Ovary (tissue), 3 donors: ENCODE data around the gene UQCC2.

Experiments used
- EP300 ChIP-seq: sonication (generic); formaldehyde crosslinking; IDR thresholded peaks from one replicate; pipeline ENCODE4 v1.6.1; 2017; ENCODE audit warnings: antibody characterized with exemption
- POLR2A ChIP-seq: fragments of 450-650 bp; IDR thresholded peaks from one replicate; pipeline ENCODE4 v1.6.1; 2017; ENCODE audit warnings: antibody characterized with exemption, mild to moderate bottlenecking, moderate library complexity
- TF ChIP-seq, protein P1 (sequence below), 3 donors: fragments of 450-650 bp in 2 of 3; fragments of 200-600 bp in 1 of 3; IDR thresholded peaks; one replicate each; pipeline versions ENCODE4 v1.5.1 to v1.8.0; 2016 to 2022; ENCODE audit warnings: antibody characterized with exemption in 3 of 3, mild to moderate bottlenecking in 1 of 3
- donor health status: DM: no; HTN: no; CAD: no.

DNA sequence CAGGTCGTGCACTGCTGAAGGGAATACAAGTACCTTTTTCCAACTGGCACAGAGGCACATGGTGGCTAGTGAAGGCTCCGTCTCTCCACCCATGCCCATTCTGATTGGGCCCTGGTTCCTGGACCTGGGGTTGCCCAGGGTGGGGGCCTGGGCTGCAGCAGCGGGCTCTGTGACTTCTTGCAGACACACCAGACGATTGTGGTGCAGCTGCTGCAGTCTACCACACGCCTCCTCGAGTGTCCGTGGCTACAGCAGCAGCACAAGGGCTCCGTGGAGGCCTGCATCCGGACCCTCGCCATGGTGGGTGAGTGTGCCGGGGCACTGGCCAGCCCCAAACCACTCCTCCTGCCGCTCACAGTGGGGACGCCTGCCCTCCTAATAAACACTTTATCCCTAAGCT lies 29.2 kb downstream of the UQCC2 start:
- TF ChIP-seq, protein P1, sequence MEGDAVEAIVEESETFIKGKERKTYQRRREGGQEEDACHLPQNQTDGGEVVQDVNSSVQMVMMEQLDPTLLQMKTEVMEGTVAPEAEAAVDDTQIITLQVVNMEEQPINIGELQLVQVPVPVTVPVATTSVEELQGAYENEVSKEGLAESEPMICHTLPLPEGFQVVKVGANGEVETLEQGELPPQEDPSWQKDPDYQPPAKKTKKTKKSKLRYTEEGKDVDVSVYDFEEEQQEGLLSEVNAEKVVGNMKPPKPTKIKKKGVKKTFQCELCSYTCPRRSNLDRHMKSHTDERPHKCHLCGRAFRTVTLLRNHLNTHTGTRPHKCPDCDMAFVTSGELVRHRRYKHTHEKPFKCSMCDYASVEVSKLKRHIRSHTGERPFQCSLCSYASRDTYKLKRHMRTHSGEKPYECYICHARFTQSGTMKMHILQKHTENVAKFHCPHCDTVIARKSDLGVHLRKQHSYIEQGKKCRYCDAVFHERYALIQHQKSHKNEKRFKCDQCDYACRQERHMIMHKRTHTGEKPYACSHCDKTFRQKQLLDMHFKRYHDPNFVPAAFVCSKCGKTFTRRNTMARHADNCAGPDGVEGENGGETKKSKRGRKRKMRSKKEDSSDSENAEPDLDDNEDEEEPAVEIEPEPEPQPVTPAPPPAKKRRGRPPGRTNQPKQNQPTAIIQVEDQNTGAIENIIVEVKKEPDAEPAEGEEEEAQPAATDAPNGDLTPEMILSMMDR (IDR thresholded peaks at IDR 0.05), result no peak
- TF ChIP-seq POLR2A, result no peak
- no peak for TF ChIP-seq EP300
